H1 (cell line): ENCODE data around the gene RAB11FIP3. TPM values are rescaled to one million over a fixed set of nuclear protein-coding genes. Genes with fewer than 3 reads are reported as not detected.

Experiments
- CTCF ChIA-PET: fragments of 300-600 bp; sonication (Branson Sonifier 250); formaldehyde crosslinking; loops from one replicate; lab custom pipeline; 2021; ENCODE audit not compliant: partially characterized antibody; lab: Charles Lee
- POLR2A ChIA-PET: fragments of 300-600 bp; sonication (Branson Sonifier 250); formaldehyde crosslinking; loops from one replicate; lab custom pipeline; 2021; ENCODE audit warnings: inconsistent platforms; ENCODE audit not compliant: partially characterized antibody; lab: Charles Lee
- DNase-seq, 2 experiments: peaks; one replicate each; pipeline versions ENCODE4 v3.0.0 to v3.0.0-alpha.2; 2010 to 2022; ENCODE audit warnings: low spot score in 2 of 2, low read depth in 1 of 2, mixed read lengths in 1 of 2
- FAIRE-seq: peaks from 2 replicates; lab custom pipeline; 2011; peaks lifted over from hg19 to GRCh38; lab: Jason Lieb, UNC
- H2AFZ ChIP-seq: 2 replicates; pipeline ENCODE4 v1.8.1; 2012; ENCODE audit warnings: low read length, inconsistent platforms
- H2AK5ac ChIP-seq: 2 replicates; pipeline ENCODE4 v1.6.1; 2013; ENCODE audit warnings: low read depth, low read length
- H2BK120ac ChIP-seq: replicated peaks from 2 replicates; pipeline ENCODE3; 2013; ENCODE audit warnings: low read depth, low read length, inconsistent platforms
- H2BK12ac ChIP-seq: 2 replicates; pipeline ENCODE4 v1.6.1; 2013; ENCODE audit warnings: low read depth, low read length
- H2BK15ac ChIP-seq: 2 replicates; pipeline ENCODE4 v1.6.1; 2013; ENCODE audit warnings: low read length
- H2BK20ac ChIP-seq: 2 replicates; pipeline ENCODE4 v1.6.1; 2013; ENCODE audit warnings: low read length
- H2BK5ac ChIP-seq: 2 replicates; pipeline ENCODE4 v1.6.1; 2013; ENCODE audit warnings: low read depth, low read length
- H3K14ac ChIP-seq: 2 replicates; pipeline ENCODE4 v1.6.1; 2013; ENCODE audit warnings: inconsistent platforms; ENCODE audit not compliant: insufficient read length
- H3K18ac ChIP-seq: 2 replicates; pipeline ENCODE4 v1.6.1; 2013; ENCODE audit warnings: low read length; ENCODE audit errors: extremely low read depth
- H3K23ac ChIP-seq: 2 replicates; pipeline ENCODE4 v1.6.1; 2013; ENCODE audit warnings: inconsistent platforms; ENCODE audit not compliant: insufficient read length
- H3K23me2 ChIP-seq: 2 replicates; pipeline ENCODE4 v1.6.1; 2013; ENCODE audit warnings: low read depth, low read length
- H3K27ac ChIP-seq: 2 replicates; pipeline ENCODE4 v1.6.1; 2011; ENCODE audit warnings: low read depth, low read length, inconsistent platforms
- H3K27me3 ChIP-seq, 4 experiments: replicated peaks in 1 of 4; 1 replicate in 1 of 4; 2 replicates in 3 of 4; pipeline versions ENCODE4 v1.6.1 to v1.8.1; 2011 to 2013; ENCODE audit warnings: low read length in 3 of 4, mild to moderate bottlenecking in 3 of 4, inconsistent platforms in 2 of 4, mixed read lengths in 2 of 4, moderate library complexity in 1 of 4; ENCODE audit not compliant: control insufficient read depth in 3 of 4, insufficient read depth in 3 of 4; ENCODE audit errors: extremely low read depth in 1 of 4
- H3K36me3 ChIP-seq, 4 experiments: 2 replicates each; pipeline versions ENCODE4 v1.6.1 to v1.8.1; 2011 to 2013; ENCODE audit warnings: mild to moderate bottlenecking in 4 of 4, low read length in 3 of 4, moderate library complexity in 2 of 4, control low read depth in 1 of 4, inconsistent platforms in 1 of 4; ENCODE audit not compliant: insufficient read depth in 4 of 4, control insufficient read depth in 2 of 4
- H3K4ac ChIP-seq: replicated peaks from 2 replicates; pipeline ENCODE3; 2013; ENCODE audit warnings: low read length, low read depth, mixed read lengths, inconsistent platforms; ENCODE audit not compliant: insufficient read length
- H3K4me1 ChIP-seq, 4 experiments: replicated peaks in 1 of 4; 1 replicate in 1 of 4; 2 replicates in 3 of 4; pipeline versions ENCODE4 v1.6.1 to v1.8.1; 2011 to 2013; ENCODE audit warnings: low read length in 3 of 4, inconsistent platforms in 2 of 4, mixed read lengths in 1 of 4; ENCODE audit not compliant: insufficient read depth in 4 of 4, control insufficient read depth in 3 of 4
- H3K4me2 ChIP-seq, 2 experiments: 2 replicates each; pipeline versions ENCODE4 v1.6.1 to v1.8.1; 2011 to 2013; ENCODE audit warnings: low read depth in 2 of 2, low read length in 2 of 2, control low read depth in 1 of 2, inconsistent platforms in 1 of 2, mild to moderate bottlenecking in 1 of 2; ENCODE audit not compliant: insufficient read depth in 1 of 2
- H3K4me3 ChIP-seq, 4 experiments: fragments of 200-600, 300-600 bp in 1 of 4; sonication (generic), shearing (Covaris generic), sonication (Bioruptor Twin) in 1 of 4; 2 replicates each; pipeline versions ENCODE4 v1.5.1 to v1.8.1; 2011 to 2016; ENCODE audit warnings: low read length in 4 of 4, low read depth in 3 of 4, control low read depth in 2 of 4, inconsistent platforms in 2 of 4, mild to moderate bottlenecking in 2 of 4, mixed read lengths in 1 of 4, moderate library complexity in 1 of 4; ENCODE audit not compliant: insufficient read depth in 2 of 4; ENCODE audit errors: extremely low read depth in 1 of 4
- H3K56ac ChIP-seq: replicated peaks from 2 replicates; pipeline ENCODE3; 2013; ENCODE audit warnings: low read depth, mild to moderate bottlenecking, mixed read lengths, low read length, inconsistent platforms; ENCODE audit not compliant: insufficient read length
- H3K79me1 ChIP-seq: 2 replicates; pipeline ENCODE4 v1.6.1; 2013; ENCODE audit warnings: low read depth, low read length, control low read depth
- H3K79me2 ChIP-seq, 2 experiments: 2 replicates each; pipeline versions ENCODE4 v1.6.1 to v1.8.1; 2012 to 2013; ENCODE audit warnings: low read length in 2 of 2, mild to moderate bottlenecking in 2 of 2, inconsistent platforms in 1 of 2; ENCODE audit not compliant: insufficient read depth in 2 of 2, control insufficient read depth in 1 of 2
- H3K9ac ChIP-seq, 4 experiments: replicated peaks in 1 of 4; 1 replicate in 1 of 4; 2 replicates in 3 of 4; pipeline versions ENCODE4 v1.6.1 to v1.8.1; 2011 to 2013; ENCODE audit warnings: low read depth in 3 of 4, low read length in 3 of 4, control low read depth in 2 of 4, mild to moderate bottlenecking in 2 of 4, moderate library complexity in 2 of 4, inconsistent platforms in 1 of 4; ENCODE audit errors: extremely low read depth in 1 of 4
- H3K9me3 ChIP-seq, 2 experiments: 2 replicates each; pipeline versions ENCODE4 v1.6.1 to v1.8.1; 2012 to 2013; ENCODE audit warnings: mild to moderate bottlenecking in 2 of 2, moderate library complexity in 2 of 2, control low read depth in 1 of 2, inconsistent platforms in 1 of 2, low read depth in 1 of 2, low read length in 1 of 2, mixed read lengths in 1 of 2; ENCODE audit not compliant: insufficient read depth in 2 of 2
- H4K20me1 ChIP-seq, 2 experiments: replicated peaks in 1 of 2; 2 replicates each; pipeline versions ENCODE3 to v1.8.1; 2011 to 2013; ENCODE audit warnings: inconsistent platforms in 2 of 2, low read length in 2 of 2, mild to moderate bottlenecking in 1 of 2; ENCODE audit not compliant: insufficient read depth in 2 of 2, control insufficient read depth in 1 of 2
- H4K5ac ChIP-seq: 2 replicates; pipeline ENCODE4 v1.6.1; 2013; ENCODE audit warnings: low read length, low read depth, mixed read lengths, inconsistent platforms; ENCODE audit not compliant: insufficient read length
- H4K8ac ChIP-seq: 2 replicates; pipeline ENCODE4 v1.8.0; 2013; ENCODE audit warnings: mild to moderate bottlenecking, moderate library complexity, low read length, inconsistent platforms; ENCODE audit not compliant: insufficient read depth; ENCODE audit errors: extremely low read depth
- H4K91ac ChIP-seq: replicated peaks from 2 replicates; pipeline ENCODE3; 2013; ENCODE audit warnings: low read length, mixed read lengths, inconsistent platforms; ENCODE audit not compliant: insufficient read length
- CBX5 ChIP-seq: fragments of 300-800, 300-1000 bp; sonication (generic); IDR thresholded peaks from 2 replicates; pipeline ENCODE4 v1.7.1; 2016; ENCODE audit warnings: antibody characterized with exemption, low read length, low read depth
- CBX8 ChIP-seq: fragments of 300-800, 300-1000 bp; sonication (generic); IDR thresholded peaks from 2 replicates; pipeline ENCODE4 v1.7.1; 2016; ENCODE audit warnings: low read depth, low read length, borderline replicate concordance
- CEBPB ChIP-seq: IDR thresholded peaks from 2 replicates; pipeline ENCODE4 v1.6.1; 2012; ENCODE audit warnings: low read depth, low read length
- KDM4A ChIP-seq: IDR thresholded peaks from one replicate; pipeline ENCODE4 v1.7.1; 2012; ENCODE audit warnings: low read depth, mild to moderate bottlenecking, moderate library complexity, low read length, inconsistent platforms; ENCODE audit not compliant: severe bottlenecking
- RBBP5 ChIP-seq: IDR thresholded peaks from 2 replicates; pipeline ENCODE4 v1.7.1; 2012; ENCODE audit warnings: low read depth, mild to moderate bottlenecking, inconsistent platforms, low read length, moderate library complexity, borderline replicate concordance
- SRF ChIP-seq: IDR thresholded peaks from 2 replicates; pipeline ENCODE4 v1.6.1; 2011; ENCODE audit warnings: mild to moderate bottlenecking, low read depth, low read length, moderate library complexity
- TAF1 ChIP-seq: IDR thresholded peaks from 2 replicates; pipeline ENCODE4 v1.6.1; 2011; ENCODE audit warnings: mild to moderate bottlenecking, low read depth, low read length
- WGBS, 2 experiments: shearing (Covaris generic) in 1 of 2; methylation state at CpG; one replicate each; pipeline versions ENCODE4 v1.1.6 to v1.1.7; 2013 to 2015; ENCODE audit warnings: low lambda C conversion rate in 2 of 2, mixed read lengths in 2 of 2, inconsistent platforms in 1 of 2, low coverage in 1 of 2, missing lambda C conversion rate in 1 of 2; ENCODE audit not compliant: insufficient replicate concordance in 2 of 2, insufficient coverage in 1 of 2, insufficient read length in 1 of 2; ENCODE audit errors: extremely low coverage in 1 of 2, missing lambda C conversion rate in 1 of 2; 5-methylcytosine and 5-hydroxymethylcytosine counted together
- polyA plus RNA-seq, 7 experiments: library from polyadenylated mRNA; depleted of rRNA in 3 of 7; stranded (reverse) in 5 of 7; unstranded in 2 of 7; fragments of >200 nt in 5 of 7; fragments of 200-250 nt in 2 of 7; gene quantifications; 1 replicate in 5 of 7; 2 replicates in 1 of 7; 4 replicates in 1 of 7; pipeline versions ENCODE4 v1.2.1 to v1.2.3, GENCODE V29; 2011 to 2013; ENCODE audit warnings: missing spikeins in 2 of 7, mixed read lengths in 2 of 7
- total RNA-seq: library from RNA; stranded (reverse); fragmentation: NEBNext Ultra II Directional; extraction: Animal tissue kit (Norgen Biotek cat#: 25700); gene quantifications from 2 replicates; pipeline ENCODE4 v1.2.1, GENCODE V29; 2021

Gene RAB11FIP3
- total and polyA plus RNA-seq, 2 of the 8 experiments (the other 6 are each of a cell fraction or from before 2014, with no cell fraction given) = 9.3 to 35.2 TPM

- Histone ChIP-seq H3K4me3 (no peak overlapping the region), H4K8ac (no peak overlapping the region), H4K5ac (no peak overlapping the region), H3K18ac (no peak overlapping the region), H3K9me3 (no peaks in the 10 kb centered on the region), H3K14ac (no peak overlapping the region), H3K23ac (no peak overlapping the region), H3K4me1 (peaks cover 0 to 13% (median 7%) of the 10 kb centered on the region in 4 experiments; a peak in 5 of 7 replicates), H4K91ac (no peak overlapping the region), H2BK120ac (no peak overlapping the region), H2BK12ac (no peak overlapping the region), H3K36me3 (peaks cover 0 to 4% (median 1%) of the 10 kb centered on the region in 4 experiments; a peak in 3 of 8 replicates), H3K56ac (no peak overlapping the region), H3K4ac (no peak overlapping the region), H3K9ac (no peak overlapping the region), H3K27me3 (no peaks in the 10 kb centered on the region), H2BK20ac (no peak overlapping the region), H3K27ac (no peak overlapping the region), H2AFZ (no peak overlapping the region), H4K20me1 (peaks cover 4 to 14% of the 10 kb centered on the region in 2 experiments), H3K79me2 (peaks cover 0 to 8% of the 10 kb centered on the region in 2 experiments; a peak in 1 of 4 replicates), H2BK15ac (no peak overlapping the region), H3K79me1 (no peaks in the 10 kb centered on the region), H2BK5ac (no peak overlapping the region), H3K4me2 (no peak overlapping the region), H3K23me2 (peaks cover 7% of the 10 kb centered on the region; the same call in 1 of the 2 replicates), H2AK5ac (no peak overlapping the region)
- WGBS, 2 experiments = 94% methylated on average over 15 of the region's 22 CpGs; no CpG with 5 or more reads in 1 of the 2 experiments
- POLR2A ChIA-PET = interaction anchor here (0.8 to 1.6 kb wide), 10 partner anchors 8 to 167 kb away, joined by 3 to 6 read pairs (median 3); partner anchors contain the start of genes NME4, PIGQ and WDR24
- FAIRE-seq (no peak), DNase-seq (no peak)
- TF ChIP-seq KDM4A = no peak
- TF ChIP-seq CBX5 = no peak
- no peak for TF ChIP-seq TAF1
- TF ChIP-seq SRF = no peak
- no peak for TF ChIP-seq RBBP5
- no peak for TF ChIP-seq CBX8
- no peak for TF ChIP-seq CEBPB
- CTCF ChIA-PET = interaction anchor here (0.8 to 1.6 kb wide), 9 partner anchors 8 to 132 kb away, joined by 3 to 6 read pairs (median 3); no protein-coding TSS in a partner anchor
Observed at GRCh38 chr16:523097-523741, 97.8 kb downstream of the RAB11FIP3 start.
